Ovary (tissue), 3 donors: ENCODE measurements around the gene TRABD2B.
A peak's percentile ranks its signal among the peaks of the same experiment; 100 is the strongest.

Experiments
- EP300 ChIP-seq: sonication (generic); formaldehyde crosslinking; IDR thresholded peaks from one replicate; pipeline ENCODE4 v1.6.1; 2017; ENCODE audit warnings: antibody characterized with exemption
- TF ChIP-seq, protein P1 (sequence below), 3 donors: fragments of 450-650 bp in 2 of 3; fragments of 200-600 bp in 1 of 3; IDR thresholded peaks; one replicate each; pipeline versions ENCODE4 v1.5.1 to v1.8.0; 2016 to 2022; ENCODE audit warnings: antibody characterized with exemption in 3 of 3, mild to moderate bottlenecking in 1 of 3
- donor health status: DM: no; HTN: no; CAD: no.

- TF ChIP-seq, protein P1, sequence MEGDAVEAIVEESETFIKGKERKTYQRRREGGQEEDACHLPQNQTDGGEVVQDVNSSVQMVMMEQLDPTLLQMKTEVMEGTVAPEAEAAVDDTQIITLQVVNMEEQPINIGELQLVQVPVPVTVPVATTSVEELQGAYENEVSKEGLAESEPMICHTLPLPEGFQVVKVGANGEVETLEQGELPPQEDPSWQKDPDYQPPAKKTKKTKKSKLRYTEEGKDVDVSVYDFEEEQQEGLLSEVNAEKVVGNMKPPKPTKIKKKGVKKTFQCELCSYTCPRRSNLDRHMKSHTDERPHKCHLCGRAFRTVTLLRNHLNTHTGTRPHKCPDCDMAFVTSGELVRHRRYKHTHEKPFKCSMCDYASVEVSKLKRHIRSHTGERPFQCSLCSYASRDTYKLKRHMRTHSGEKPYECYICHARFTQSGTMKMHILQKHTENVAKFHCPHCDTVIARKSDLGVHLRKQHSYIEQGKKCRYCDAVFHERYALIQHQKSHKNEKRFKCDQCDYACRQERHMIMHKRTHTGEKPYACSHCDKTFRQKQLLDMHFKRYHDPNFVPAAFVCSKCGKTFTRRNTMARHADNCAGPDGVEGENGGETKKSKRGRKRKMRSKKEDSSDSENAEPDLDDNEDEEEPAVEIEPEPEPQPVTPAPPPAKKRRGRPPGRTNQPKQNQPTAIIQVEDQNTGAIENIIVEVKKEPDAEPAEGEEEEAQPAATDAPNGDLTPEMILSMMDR (IDR thresholded peaks at IDR 0.05) = peak in 1 of 3 donors; percentile 6
- no peak for TF ChIP-seq EP300
These were observed 258.5 kb downstream of the TRABD2B start for GRCh38 chr1:47738560-47739182.
